H9 (cell line): Measurements from ENCODE around the gene CEP63. TPM values are rescaled to one million over a fixed set of nuclear protein-coding genes. Genes with fewer than 3 reads are reported as not detected.

Experiments
- DNase-seq: peaks from one replicate; pipeline ENCODE4 v3.0.0-alpha.2; 2017
- H2AFZ ChIP-seq: one replicate; pipeline ENCODE4 v1.6.1; 2013; ENCODE audit warnings: mild to moderate bottlenecking, low read length, control low read depth, moderate library complexity
- H2AK5ac ChIP-seq: 2 replicates; pipeline ENCODE4 v1.6.1; 2013; ENCODE audit warnings: low read length, control low read depth, mixed read lengths; ENCODE audit not compliant: insufficient read length
- H2BK120ac ChIP-seq: one replicate; pipeline ENCODE4 v1.6.1; 2013; ENCODE audit warnings: low read depth, mild to moderate bottlenecking, low read length, control low read depth, inconsistent platforms; ENCODE audit not compliant: poor library complexity, severe bottlenecking
- H2BK12ac ChIP-seq: 2 replicates; pipeline ENCODE4 v1.6.1; 2013; ENCODE audit warnings: low read length, control low read depth, mixed read lengths, low read depth; ENCODE audit not compliant: insufficient read length
- H2BK15ac ChIP-seq: 2 replicates; pipeline ENCODE4 v1.6.1; 2013; ENCODE audit warnings: low read depth, low read length, control low read depth
- H2BK20ac ChIP-seq: one replicate; pipeline ENCODE4 v1.6.1; 2013; ENCODE audit warnings: low read depth, mild to moderate bottlenecking, low read length, control low read depth, inconsistent platforms; ENCODE audit not compliant: poor library complexity, severe bottlenecking
- H2BK5ac ChIP-seq: 2 replicates; pipeline ENCODE4 v1.6.1; 2013; ENCODE audit warnings: low read length, control low read depth, mixed read lengths; ENCODE audit not compliant: insufficient read length
- H3K14ac ChIP-seq: 2 replicates; pipeline ENCODE4 v1.6.1; 2013; ENCODE audit warnings: low read length, control low read depth; ENCODE audit not compliant: insufficient read depth
- H3K18ac ChIP-seq: 2 replicates; pipeline ENCODE4 v1.6.1; 2013; ENCODE audit warnings: low read depth, mild to moderate bottlenecking, mixed read lengths, low read length, control low read depth; ENCODE audit not compliant: insufficient read length
- H3K23ac ChIP-seq: 2 replicates; pipeline ENCODE4 v1.6.1; 2013; ENCODE audit warnings: low read length, control low read depth, mixed read lengths, low read depth; ENCODE audit not compliant: insufficient read length
- H3K23me2 ChIP-seq: 2 replicates; pipeline ENCODE4 v1.6.1; 2013; ENCODE audit warnings: low read depth, mild to moderate bottlenecking, mixed read lengths, low read length, control low read depth; ENCODE audit not compliant: insufficient read length, poor library complexity, severe bottlenecking
- H3K27ac ChIP-seq: 2 replicates; pipeline ENCODE4 v1.5.1; 2013; ENCODE audit warnings: low read length, control low read depth, mixed read lengths, low read depth; ENCODE audit not compliant: insufficient read length
- H3K27me3 ChIP-seq: 2 replicates; pipeline ENCODE4 v1.6.1; 2013; ENCODE audit warnings: low read length, control low read depth, inconsistent platforms; ENCODE audit not compliant: insufficient read depth
- H3K4ac ChIP-seq: 2 replicates; pipeline ENCODE4 v1.6.1; 2013; ENCODE audit warnings: low read depth, mild to moderate bottlenecking, control low read depth, inconsistent platforms, low read length, moderate library complexity
- H3K4me1 ChIP-seq: 2 replicates; pipeline ENCODE4 v1.6.1; 2013; ENCODE audit warnings: low read length, control low read depth, inconsistent platforms; ENCODE audit not compliant: insufficient read depth
- H3K4me2 ChIP-seq: 2 replicates; pipeline ENCODE4 v1.6.1; 2013; ENCODE audit warnings: low read length, control low read depth, mixed read lengths; ENCODE audit not compliant: insufficient read length, insufficient read depth
- H3K56ac ChIP-seq: 2 replicates; pipeline ENCODE4 v1.6.1; 2013; ENCODE audit warnings: low read depth, mild to moderate bottlenecking, mixed read lengths, low read length, control low read depth; ENCODE audit not compliant: insufficient read length
- H3K79me1 ChIP-seq: 2 replicates; pipeline ENCODE4 v1.6.1; 2013; ENCODE audit warnings: low read depth, mild to moderate bottlenecking, moderate library complexity, low read length, control low read depth, inconsistent platforms; ENCODE audit not compliant: insufficient read depth, poor library complexity, severe bottlenecking
- H3K79me2 ChIP-seq: 2 replicates; pipeline ENCODE4 v1.6.1; 2013; ENCODE audit warnings: low read length, control low read depth, inconsistent platforms; ENCODE audit not compliant: insufficient read depth
- H3K9ac ChIP-seq: 2 replicates; pipeline ENCODE4 v1.6.1; 2013; ENCODE audit warnings: low read length, control low read depth, mixed read lengths; ENCODE audit not compliant: insufficient read length; ENCODE audit errors: extremely low read depth
- H3K9me3 ChIP-seq: one replicate; pipeline ENCODE4 v1.6.1; 2013; ENCODE audit warnings: low read depth, low read length, inconsistent platforms; ENCODE audit not compliant: control insufficient read depth
- H3T11ph ChIP-seq: one replicate; pipeline ENCODE4 v1.6.1; 2013; ENCODE audit warnings: mild to moderate bottlenecking, low read length, control low read depth, inconsistent platforms
- H4K20me1 ChIP-seq: one replicate; pipeline ENCODE4 v1.6.1; 2013; ENCODE audit not compliant: control insufficient read depth, insufficient read length, insufficient read depth
- H4K5ac ChIP-seq: 2 replicates; pipeline ENCODE4 v1.6.1; 2013; ENCODE audit warnings: low read depth, mild to moderate bottlenecking, mixed read lengths, low read length, control low read depth; ENCODE audit not compliant: insufficient read length
- H4K8ac ChIP-seq: replicated peaks from 2 replicates; pipeline ENCODE4 v1.6.1; 2013; ENCODE audit warnings: low read length, control low read depth, mixed read lengths, low read depth; ENCODE audit not compliant: insufficient read length
- H4K91ac ChIP-seq: 2 replicates; pipeline ENCODE4 v1.6.1; 2013; ENCODE audit warnings: low read depth, mild to moderate bottlenecking, moderate library complexity, mixed read lengths, low read length, control low read depth; ENCODE audit not compliant: insufficient read length
- H3K27ac Mint-ChIP-seq, 3 experiments: 2 replicates in 2 of 3; 3 replicates in 1 of 3; pipeline ENCODE4 v1.8.0; 2020 to 2021; ENCODE audit warnings: mixed read lengths in 3 of 3, mild to moderate bottlenecking in 1 of 3, moderate library complexity in 1 of 3
- H3K27me3 Mint-ChIP-seq: 2 replicates; pipeline ENCODE4 v1.8.0; 2021; ENCODE audit warnings: low read depth, mild to moderate bottlenecking, moderate library complexity, mixed read lengths
- H3K36me3 Mint-ChIP-seq, 3 experiments: 2 replicates in 2 of 3; 3 replicates in 1 of 3; pipeline ENCODE4 v1.8.0; 2020 to 2021; ENCODE audit warnings: low read depth in 3 of 3, mixed read lengths in 3 of 3; ENCODE audit not compliant: insufficient read depth in 1 of 3
- H3K4me1 Mint-ChIP-seq, 2 experiments: 2 replicates each; pipeline ENCODE4 v1.8.0; 2020; ENCODE audit warnings: mixed read lengths in 2 of 2
- H3K4me3 Mint-ChIP-seq, 2 experiments: 2 replicates in 1 of 2; 3 replicates in 1 of 2; pipeline ENCODE4 v1.8.0; 2020 to 2021; ENCODE audit warnings: mild to moderate bottlenecking in 2 of 2, mixed read lengths in 2 of 2, moderate library complexity in 1 of 2
- H3K9me3 Mint-ChIP-seq, 2 experiments: 2 replicates in 1 of 2; 3 replicates in 1 of 2; pipeline ENCODE4 v1.8.0; 2020; ENCODE audit warnings: mild to moderate bottlenecking in 2 of 2, mixed read lengths in 2 of 2, moderate library complexity in 1 of 2
- WGBS: extraction: QIAGEN DNeasy Blood & Tissue Kit; methylation state at CpG from one replicate; pipeline ENCODE4 v1.1.7; 2013; ENCODE audit warnings: missing lambda C conversion rate, low lambda C conversion rate, mixed read lengths; ENCODE audit not compliant: insufficient read length; ENCODE audit errors: extremely low coverage; 5-methylcytosine and 5-hydroxymethylcytosine counted together
- total RNA-seq: library from RNA; stranded (reverse); gene quantifications from 2 replicates; pipeline ENCODE4 v1.2.1, GENCODE V29; 2021
- TF ChIP-seq, protein P1 (sequence below): fragments of 200-600 bp; sonication (generic); conservative IDR thresholded peaks from 3 replicates; pipeline ENCODE4 v1.8.0; 2021; ENCODE audit warnings: antibody characterized with exemption, mild to moderate bottlenecking

CEP63 gene
- total RNA-seq, 1 experiment from 2014 or later: 16.2 TPM

DNA sequence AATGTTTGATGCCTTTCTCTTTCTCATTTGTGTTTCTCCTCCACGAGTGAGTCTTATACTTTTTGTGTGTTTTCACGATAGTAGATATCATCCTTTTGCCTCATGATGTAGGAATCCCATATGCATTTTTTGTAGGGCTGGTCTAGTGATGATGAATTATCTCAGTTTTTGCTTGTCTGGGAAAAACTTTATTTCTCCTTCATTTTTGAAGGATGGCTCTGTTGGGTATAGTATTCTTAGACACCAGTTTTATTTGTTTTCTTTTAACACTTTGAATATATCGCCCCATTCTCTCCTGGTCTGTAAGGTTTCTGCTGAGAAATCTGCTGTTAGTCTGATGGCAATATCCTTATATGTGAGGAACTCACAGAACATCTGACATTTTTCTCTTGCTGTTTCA, 18.3 kb downstream of the CEP63 start:
- Histone ChIP-seq H4K91ac (no peak overlapping the region), H2BK5ac (no peak overlapping the region), H3K9me3 (no peaks in the 10 kb centered on the region), H2BK15ac (no peak overlapping the region), H3K27me3 (no peaks in the 10 kb centered on the region), H3K14ac (no peak overlapping the region), H2BK120ac (no peak overlapping the region), H2BK20ac (no peak overlapping the region), H3K27ac (no peak overlapping the region), H3K4me1 (no peaks in the 10 kb centered on the region), H4K20me1 (no peaks in the 10 kb centered on the region), H4K5ac (no peak overlapping the region), H3K4me2 (no peak overlapping the region), H3K23me2 (no peaks in the 10 kb centered on the region), H2BK12ac (no peak overlapping the region), H4K8ac (no peak overlapping the region), H3K56ac (no peak overlapping the region), H3K79me2 (no peaks in the 10 kb centered on the region; the same call in 1 of the 2 replicates), H3K9ac (no peak overlapping the region), H3K4ac (no peak overlapping the region), H2AK5ac (no peak overlapping the region), H3K23ac (no peak overlapping the region), H3K18ac (no peak overlapping the region), H3T11ph (no peak overlapping the region), H2AFZ (no peak overlapping the region), H3K79me1 (no peaks in the 10 kb centered on the region)
- no peak for DNase-seq
- TF ChIP-seq, protein P1, sequence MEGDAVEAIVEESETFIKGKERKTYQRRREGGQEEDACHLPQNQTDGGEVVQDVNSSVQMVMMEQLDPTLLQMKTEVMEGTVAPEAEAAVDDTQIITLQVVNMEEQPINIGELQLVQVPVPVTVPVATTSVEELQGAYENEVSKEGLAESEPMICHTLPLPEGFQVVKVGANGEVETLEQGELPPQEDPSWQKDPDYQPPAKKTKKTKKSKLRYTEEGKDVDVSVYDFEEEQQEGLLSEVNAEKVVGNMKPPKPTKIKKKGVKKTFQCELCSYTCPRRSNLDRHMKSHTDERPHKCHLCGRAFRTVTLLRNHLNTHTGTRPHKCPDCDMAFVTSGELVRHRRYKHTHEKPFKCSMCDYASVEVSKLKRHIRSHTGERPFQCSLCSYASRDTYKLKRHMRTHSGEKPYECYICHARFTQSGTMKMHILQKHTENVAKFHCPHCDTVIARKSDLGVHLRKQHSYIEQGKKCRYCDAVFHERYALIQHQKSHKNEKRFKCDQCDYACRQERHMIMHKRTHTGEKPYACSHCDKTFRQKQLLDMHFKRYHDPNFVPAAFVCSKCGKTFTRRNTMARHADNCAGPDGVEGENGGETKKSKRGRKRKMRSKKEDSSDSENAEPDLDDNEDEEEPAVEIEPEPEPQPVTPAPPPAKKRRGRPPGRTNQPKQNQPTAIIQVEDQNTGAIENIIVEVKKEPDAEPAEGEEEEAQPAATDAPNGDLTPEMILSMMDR: no peak
- Mint-ChIP-seq H3K27ac (no peak overlapping the region), H3K27me3 (no peaks in the 10 kb centered on the region), H3K9me3 (peaks cover 0 to 3% of the 10 kb centered on the region in 2 experiments; a peak in 2 of 5 replicates), H3K4me1 (peaks cover 6 to 8% of the 10 kb centered on the region in 2 experiments), H3K36me3 (peaks cover 4 to 10% (median 10%) of the 10 kb centered on the region in 3 experiments; a peak in 5 of 7 replicates), H3K4me3 (no peak overlapping the region)
- no CpG with 5 or more reads among the region's 3 CpGs for WGBS
